ENCODE measurements around the gene FAM209B. TPM values are rescaled to one million over a fixed set of nuclear protein-coding genes. Genes with fewer than 3 reads are reported as not detected.

FAM209B gene
- total RNA-seq, 1 donor from 2014 or later = 0.47 TPM

DNA sequence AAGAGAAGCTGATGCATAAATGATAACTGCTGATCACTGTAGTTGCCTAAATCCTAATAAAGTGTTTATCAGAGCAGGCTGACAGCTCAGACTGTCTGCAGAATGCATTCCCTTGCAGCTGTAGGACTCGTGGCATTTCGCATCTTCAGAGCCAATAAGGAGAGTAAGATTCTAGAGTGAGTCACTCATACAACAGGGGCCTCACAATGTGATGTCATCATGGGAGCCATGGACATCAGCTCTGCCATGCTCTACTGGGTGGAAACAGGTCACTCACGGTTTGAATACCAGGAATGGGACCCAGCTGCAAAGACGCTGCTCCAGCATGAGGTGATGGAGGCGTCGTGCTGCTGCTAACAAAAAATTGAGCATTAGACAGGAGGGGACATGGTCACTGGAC lies 7.4 kb downstream of the FAM209B start:
- DNase-seq = no peak
- no peaks in the 10 kb centered on the region for H3K4me1 ChIP-seq
- H3K27ac ChIP-seq (replicated peaks) = no peak overlapping the region
- H3K9me3 ChIP-seq (replicated peaks) = peaks cover 3% of the 10 kb centered on the region
- no peaks in the 10 kb centered on the region for H3K36me3 ChIP-seq
- no peak for TF ChIP-seq CTCF (IDR thresholded peaks at IDR 0.05; ENCODE audit: borderline replicate concordance)
- H3K27me3 ChIP-seq (ENCODE audit: low read depth) = no peaks in the 10 kb centered on the region
- intact Hi-C loops (cut with micrococcal nuclease) = no loop called here
- no peak overlapping the region for H3K4me3 ChIP-seq

DNA sequence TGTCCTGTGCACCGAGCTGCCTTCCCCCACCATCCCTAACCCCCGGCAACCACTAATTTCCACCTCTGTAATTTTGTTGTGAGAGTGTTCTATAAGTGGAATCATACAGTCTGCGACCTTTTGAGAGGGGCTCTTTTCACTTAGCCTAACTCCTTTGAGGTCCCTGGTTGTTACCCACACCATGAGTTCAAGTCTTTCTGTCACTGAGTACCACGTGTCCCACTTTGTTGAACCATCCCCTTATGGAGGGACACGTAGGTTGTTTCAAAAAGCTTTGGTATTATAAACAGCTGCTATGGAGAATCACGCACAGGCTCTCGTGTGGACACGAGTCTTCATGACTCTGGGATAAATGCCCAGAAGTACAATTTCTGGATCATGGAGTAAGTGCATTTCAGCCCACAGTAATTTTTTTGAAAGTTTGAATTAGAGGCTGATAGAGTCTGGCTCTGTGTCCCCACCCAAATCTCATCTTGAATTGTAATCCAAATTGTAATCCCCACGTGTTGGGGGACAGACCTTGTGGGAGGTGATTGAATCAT lies 9.5 kb downstream of the FAM209B start:
- Histone ChIP-seq H3K27me3 (ENCODE audit: low read depth) (no peaks in the 10 kb centered on the region), H3K4me3 (no peak overlapping the region), H3K36me3 (no peaks in the 10 kb centered on the region), H3K9me3 (replicated peaks) (no peaks in the 10 kb centered on the region), H3K27ac (replicated peaks) (no peak overlapping the region), H3K4me1 (no peaks in the 10 kb centered on the region)
- DNase-seq = no peak
- intact Hi-C loops (cut with micrococcal nuclease) = no loop called here
- no peak for TF ChIP-seq CTCF (IDR thresholded peaks at IDR 0.05; ENCODE audit: borderline replicate concordance)

- Histone ChIP-seq H3K36me3 (no peaks in the 10 kb centered on the region), H3K4me3 (no peak overlapping the region), H3K27me3 (ENCODE audit: low read depth) (no peaks in the 10 kb centered on the region), H3K27ac (replicated peaks) (no peak overlapping the region), H3K4me1 (peaks cover 17% of the 10 kb centered on the region), H3K9me3 (replicated peaks) (no peaks in the 10 kb centered on the region)
- DNase-seq = no peak
- TF ChIP-seq CTCF (IDR thresholded peaks at IDR 0.05; ENCODE audit: borderline replicate concordance) = no peak
- intact Hi-C loops (cut with micrococcal nuclease) = no loop called here
These were observed 18.5 kb downstream of the FAM209B start for GRCh38 chr20:56551571-56551970.

- Histone ChIP-seq H3K9me3 (replicated peaks) (no peaks in the 10 kb centered on the region), H3K27me3 (ENCODE audit: low read depth) (no peaks in the 10 kb centered on the region), H3K36me3 (no peaks in the 10 kb centered on the region), H3K4me1 (peaks cover 18% of the 10 kb centered on the region), H3K27ac (replicated peaks) (no peak overlapping the region), H3K4me3 (no peak overlapping the region)
- DNase-seq = no peak
- intact Hi-C loops (cut with micrococcal nuclease) = no loop called here
- TF ChIP-seq CTCF (IDR thresholded peaks at IDR 0.05; ENCODE audit: borderline replicate concordance) = no peak
These were observed 20.0 kb downstream of the FAM209B start for GRCh38 chr20:56552911-56553629.

DNA sequence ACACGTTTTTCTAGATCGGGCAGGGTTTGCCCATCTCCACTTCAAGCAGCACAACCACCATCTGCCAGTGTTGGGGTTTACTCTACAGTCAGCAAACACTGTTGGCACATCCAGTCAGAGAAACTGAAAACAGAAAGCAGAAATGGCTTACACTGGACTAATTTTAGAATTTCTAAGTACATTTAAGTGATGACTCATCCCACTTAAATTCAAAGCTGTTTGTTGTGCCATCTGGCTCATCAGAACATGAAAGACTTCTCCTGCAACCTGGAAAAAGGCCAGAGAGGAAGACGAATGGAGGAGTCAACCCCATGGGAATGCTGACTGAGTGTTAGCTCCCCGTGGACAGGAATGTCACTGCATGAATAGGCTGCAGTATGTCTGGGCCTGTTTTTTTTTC lies 21.8 kb downstream of the FAM209B start:
- intact Hi-C loops (cut with micrococcal nuclease) = no loop called here
- Histone ChIP-seq H3K9me3 (replicated peaks) (no peaks in the 10 kb centered on the region), H3K36me3 (no peaks in the 10 kb centered on the region), H3K4me1 (peaks cover 30% of the 10 kb centered on the region), H3K27ac (replicated peaks) (peak overlapping the region; percentile 72), H3K4me3 (no peak overlapping the region), H3K27me3 (ENCODE audit: low read depth) (no peaks in the 10 kb centered on the region)
- DNase-seq = no peak
- TF ChIP-seq CTCF (IDR thresholded peaks at IDR 0.05; ENCODE audit: borderline replicate concordance) = peak; percentile 44
